K562 (cell line): Measurements from ENCODE around the gene LACTB. TPM values are rescaled to one million over a fixed set of nuclear protein-coding genes. Genes with fewer than 3 reads are reported as not detected.

ENCODE experiments used
- ARID3B ChIP-seq: fragments of 250-450 bp; sonication (Bioruptor Pico); IDR thresholded peaks from 2 replicates; pipeline ENCODE4 v1.4.0; 2020; ENCODE audit warnings: borderline replicate concordance
- CBFA2T3 ChIP-seq: fragments of 450-650 bp; IDR thresholded peaks from 2 replicates; pipeline ENCODE4 v1.6.1; 2017
- CEBPB ChIP-seq: fragments of 450-650 bp; IDR thresholded peaks from 2 replicates; pipeline ENCODE4 v1.6.1; 2016; ENCODE audit warnings: missing genetic modification characterization, missing compliant biosample characterization
- ELF2 ChIP-seq: fragments of 250-450 bp; sonication (Bioruptor Pico); IDR thresholded peaks from 2 replicates; pipeline ENCODE4 v1.5.0; 2021; ENCODE audit warnings: mild to moderate bottlenecking
- HDGF ChIP-seq: fragments of 450-650 bp; IDR thresholded peaks from 2 replicates; pipeline ENCODE4 v1.6.1; 2016
- HINFP ChIP-seq: fragments of 450-650 bp; conservative IDR thresholded peaks from 2 replicates; pipeline ENCODE4 v1.6.1; 2016; ENCODE audit warnings: missing genetic modification characterization, low read depth, mild to moderate bottlenecking, control low read depth, missing compliant biosample characterization
- MTA2 ChIP-seq: fragments of 450-650 bp; IDR thresholded peaks from 2 replicates; pipeline ENCODE4 v1.6.1; 2016; ENCODE audit warnings: low read depth
- POLR2AphosphoS2 ChIP-seq: IDR thresholded peaks from 2 replicates; pipeline ENCODE4 v1.6.1; 2012; ENCODE audit warnings: low read length, improper control_type of control experiment
- PTBP1 ChIP-seq: fragments of 200-400 bp; formaldehyde crosslinking; IDR thresholded peaks from 2 replicates; pipeline ENCODE4 v1.6.1; 2017; ENCODE audit warnings: low read depth, low read length
- SRSF3 ChIP-seq: fragments of 200-400 bp; formaldehyde crosslinking; IDR thresholded peaks from 2 replicates; pipeline ENCODE4 v1.6.1; 2016; ENCODE audit warnings: mild to moderate bottlenecking, low read length, moderate library complexity; ENCODE audit not compliant: insufficient read depth
- TOE1 ChIP-seq, 2 experiments: fragments of 450-650 bp in 1 of 2; sonication (generic) in 1 of 2; formaldehyde crosslinking in 1 of 2; IDR thresholded peaks; 2 replicates each; pipeline versions ENCODE4 v1.7.1 to v1.8.0; 2016 to 2022; ENCODE audit warnings: borderline replicate concordance in 2 of 2, mild to moderate bottlenecking in 2 of 2, antibody characterized with exemption in 1 of 2, inconsistent platforms in 1 of 2, low read depth in 1 of 2, missing genetic modification reagents in 1 of 2, moderate library complexity in 1 of 2
- ZNF23 ChIP-seq: fragments of 250-450 bp; sonication (Bioruptor Pico); IDR thresholded peaks from 2 replicates; pipeline ENCODE4 v1.4.0; 2020; ENCODE audit warnings: mild to moderate bottlenecking
- ZNF253 ChIP-seq: fragments of 250-450 bp; sonication (Bioruptor Pico); conservative IDR thresholded peaks from 2 replicates; pipeline ENCODE4 v1.6.1; 2021; ENCODE audit warnings: mild to moderate bottlenecking
- polyA plus RNA-seq, 8 experiments: library from polyadenylated mRNA; depleted of rRNA in 4 of 8; stranded (reverse) in 5 of 8; unstranded in 3 of 8; fragments of >200 nt; fragmentation: Nextera tagmentation in 2 of 8; fragmentation: Illumina TruSeq in 1 of 8; extraction: Ambion mirVana in 2 of 8; extraction: Trizol in 1 of 8; gene quantifications; 2 replicates each; pipeline versions ENCODE4 v1.2.1 to v1.2.3, GENCODE V29; 2011 to 2014; ENCODE audit warnings: inconsistent platforms in 1 of 8, missing spikeins in 1 of 8
- total RNA-seq, 7 experiments: library from RNA; depleted of rRNA in 6 of 7; stranded (reverse); fragments of >200 nt in 6 of 7; fragmentation: Illumina TruSeq in 2 of 7; extraction: Trizol in 2 of 7; gene quantifications; 2 replicates each; pipeline versions ENCODE4 v1.2.1 to v1.2.3, GENCODE V29; 2011 to 2021; ENCODE audit warnings: low replicate concordance in 1 of 7
- TF ChIP-seq, protein P1 (sequence below): sonication (generic); formaldehyde crosslinking; IDR thresholded peaks from 2 replicates; pipeline ENCODE4 v1.8.0; 2022; ENCODE audit warnings: missing genetic modification reagents, mild to moderate bottlenecking, moderate library complexity, borderline replicate concordance
- TF ChIP-seq, protein P2 (sequence below): fragments of 450-650 bp; IDR thresholded peaks from one replicate; pipeline ENCODE4 v1.6.1; 2018; ENCODE audit warnings: mild to moderate bottlenecking, moderate library complexity; ENCODE audit not compliant: partially characterized antibody
- TF ChIP-seq, protein P3 (sequence below): sonication (generic); formaldehyde crosslinking; IDR thresholded peaks from 2 replicates; pipeline ENCODE4 v1.9.0; 2022; ENCODE audit warnings: mild to moderate bottlenecking, missing genetic modification reagents
- TF ChIP-seq, protein P4 (sequence below): fragments of 450-650 bp; formaldehyde crosslinking; IDR thresholded peaks from 2 replicates; pipeline ENCODE4 v1.4.0; 2020; ENCODE audit warnings: mild to moderate bottlenecking, moderate library complexity
- TF ChIP-seq, protein P5 (sequence below): fragments of 250-450 bp; sonication (Bioruptor Pico); IDR thresholded peaks from 2 replicates; pipeline ENCODE4 v1.5.0; 2020; ENCODE audit warnings: mild to moderate bottlenecking

The LACTB gene
- total and polyA plus RNA-seq, 9 of the 15 experiments (the other 6 are each of a cell fraction or from before 2014, with no cell fraction given): 3.1 to 15.5 (median 9.8) TPM

DNA sequence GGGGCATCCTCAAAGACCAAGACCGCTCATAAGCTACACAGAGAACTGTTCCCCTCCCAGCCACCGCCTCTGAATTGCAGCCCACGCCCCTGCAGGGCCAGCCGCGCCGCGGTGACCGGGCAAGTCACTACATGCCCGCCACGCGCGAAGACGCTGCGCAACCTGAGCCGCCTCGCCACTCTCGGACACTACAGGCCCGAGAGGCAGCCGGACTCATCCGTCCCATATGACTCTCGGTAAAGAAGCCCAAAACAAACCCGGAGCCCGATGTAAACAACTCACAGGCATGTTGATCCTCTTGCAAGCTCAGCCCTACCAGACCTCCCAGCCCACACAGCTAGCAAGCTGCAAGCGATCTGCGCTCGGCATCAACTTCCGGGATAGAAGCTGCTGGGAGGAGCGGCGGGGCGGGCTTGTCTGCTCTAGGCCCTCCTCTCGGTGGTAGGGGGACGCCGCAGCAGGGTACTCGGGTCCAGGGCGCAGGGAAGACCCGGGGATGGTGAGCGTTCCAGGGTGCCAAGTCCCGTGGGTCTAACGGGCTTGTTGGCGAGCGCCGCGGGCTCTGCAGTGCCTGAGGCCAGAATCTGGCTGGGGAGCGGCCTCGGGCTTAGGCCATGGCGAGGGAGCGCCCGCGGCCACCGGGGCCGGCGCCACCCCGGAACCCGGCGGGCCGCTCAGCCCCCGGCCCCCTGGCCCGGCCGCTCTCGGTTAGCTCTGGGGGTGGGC is 35.6 kb downstream of the LACTB start, which contains the start of gene RPS27L (continued):
- no peak for TF ChIP-seq ARID3B (CRISPR knock-in tag)
- TF ChIP-seq, protein P1, sequence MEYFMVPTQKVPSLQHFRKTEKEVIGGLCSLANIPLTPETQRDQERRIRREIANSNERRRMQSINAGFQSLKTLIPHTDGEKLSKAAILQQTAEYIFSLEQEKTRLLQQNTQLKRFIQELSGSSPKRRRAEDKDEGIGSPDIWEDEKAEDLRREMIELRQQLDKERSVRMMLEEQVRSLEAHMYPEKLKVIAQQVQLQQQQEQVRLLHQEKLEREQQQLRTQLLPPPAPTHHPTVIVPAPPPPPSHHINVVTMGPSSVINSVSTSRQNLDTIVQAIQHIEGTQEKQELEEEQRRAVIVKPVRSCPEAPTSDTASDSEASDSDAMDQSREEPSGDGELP (CRISPR knock-in tag): peak; percentile 93
- TF ChIP-seq ELF2: peak; percentile 95
- TF ChIP-seq, protein P2, sequence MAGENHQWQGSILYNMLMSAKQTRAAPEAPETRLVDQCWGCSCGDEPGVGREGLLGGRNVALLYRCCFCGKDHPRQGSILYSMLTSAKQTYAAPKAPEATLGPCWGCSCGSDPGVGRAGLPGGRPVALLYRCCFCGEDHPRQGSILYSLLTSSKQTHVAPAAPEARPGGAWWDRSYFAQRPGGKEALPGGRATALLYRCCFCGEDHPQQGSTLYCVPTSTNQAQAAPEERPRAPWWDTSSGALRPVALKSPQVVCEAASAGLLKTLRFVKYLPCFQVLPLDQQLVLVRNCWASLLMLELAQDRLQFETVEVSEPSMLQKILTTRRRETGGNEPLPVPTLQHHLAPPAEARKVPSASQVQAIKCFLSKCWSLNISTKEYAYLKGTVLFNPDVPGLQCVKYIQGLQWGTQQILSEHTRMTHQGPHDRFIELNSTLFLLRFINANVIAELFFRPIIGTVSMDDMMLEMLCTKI: no peak
- TF ChIP-seq CEBPB (tag): peak; percentile 48
- no peak for TF ChIP-seq TOE1 (IDR thresholded peaks at IDR 0.05; ENCODE audit: borderline replicate concordance)
- no peak; the same call in none of the 2 replicates for TF ChIP-seq TOE1 (CRISPR knock-in tag; IDR thresholded peaks at IDR 0.05; ENCODE audit: borderline replicate concordance, low read depth)
- no peak for TF ChIP-seq ZNF23 (CRISPR knock-in tag)
- 0 out of 2 replicates have a peak, but pooled peaks have one; percentile 42 for TF ChIP-seq POLR2AphosphoS2
- TF ChIP-seq PTBP1: no peak
- TF ChIP-seq CBFA2T3: no peak
- TF ChIP-seq MTA2: 0 out of 2 replicates have a peak, but pooled peaks have one; percentile 15
- TF ChIP-seq, protein P3, sequence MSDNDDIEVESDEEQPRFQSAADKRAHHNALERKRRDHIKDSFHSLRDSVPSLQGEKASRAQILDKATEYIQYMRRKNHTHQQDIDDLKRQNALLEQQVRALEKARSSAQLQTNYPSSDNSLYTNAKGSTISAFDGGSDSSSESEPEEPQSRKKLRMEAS: peak; percentile 83
- TF ChIP-seq ZNF253 (CRISPR knock-in tag): no peak
- TF ChIP-seq, protein P4, sequence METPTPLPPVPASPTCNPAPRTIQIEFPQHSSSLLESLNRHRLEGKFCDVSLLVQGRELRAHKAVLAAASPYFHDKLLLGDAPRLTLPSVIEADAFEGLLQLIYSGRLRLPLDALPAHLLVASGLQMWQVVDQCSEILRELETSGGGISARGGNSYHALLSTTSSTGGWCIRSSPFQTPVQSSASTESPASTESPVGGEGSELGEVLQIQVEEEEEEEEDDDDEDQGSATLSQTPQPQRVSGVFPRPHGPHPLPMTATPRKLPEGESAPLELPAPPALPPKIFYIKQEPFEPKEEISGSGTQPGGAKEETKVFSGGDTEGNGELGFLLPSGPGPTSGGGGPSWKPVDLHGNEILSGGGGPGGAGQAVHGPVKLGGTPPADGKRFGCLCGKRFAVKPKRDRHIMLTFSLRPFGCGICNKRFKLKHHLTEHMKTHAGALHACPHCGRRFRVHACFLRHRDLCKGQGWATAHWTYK (CRISPR knock-in tag): peak; percentile 39; the same call in 1 of the 2 replicates
- TF ChIP-seq, protein P5, sequence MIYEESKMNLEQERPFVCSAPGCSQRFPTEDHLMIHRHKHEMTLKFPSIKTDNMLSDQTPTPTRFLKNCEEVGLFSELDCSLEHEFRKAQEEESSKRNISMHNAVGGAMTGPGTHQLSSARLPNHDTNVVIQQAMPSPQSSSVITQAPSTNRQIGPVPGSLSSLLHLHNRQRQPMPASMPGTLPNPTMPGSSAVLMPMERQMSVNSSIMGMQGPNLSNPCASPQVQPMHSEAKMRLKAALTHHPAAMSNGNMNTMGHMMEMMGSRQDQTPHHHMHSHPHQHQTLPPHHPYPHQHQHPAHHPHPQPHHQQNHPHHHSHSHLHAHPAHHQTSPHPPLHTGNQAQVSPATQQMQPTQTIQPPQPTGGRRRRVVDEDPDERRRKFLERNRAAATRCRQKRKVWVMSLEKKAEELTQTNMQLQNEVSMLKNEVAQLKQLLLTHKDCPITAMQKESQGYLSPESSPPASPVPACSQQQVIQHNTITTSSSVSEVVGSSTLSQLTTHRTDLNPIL (CRISPR knock-in tag): no peak
- TF ChIP-seq HDGF: no peak
- TF ChIP-seq HINFP (tag): no peak
- no peak for TF ChIP-seq SRSF3
